Medulla oblongata (tissue), 1 donor: ENCODE results near the gene GPR15LG.

Experiments
- DNase-seq: peaks from one replicate; pipeline ENCODE4 v3.0.0-alpha.2; 2015; ENCODE audit errors: extremely low spot score

The GPR15LG gene

DNA sequence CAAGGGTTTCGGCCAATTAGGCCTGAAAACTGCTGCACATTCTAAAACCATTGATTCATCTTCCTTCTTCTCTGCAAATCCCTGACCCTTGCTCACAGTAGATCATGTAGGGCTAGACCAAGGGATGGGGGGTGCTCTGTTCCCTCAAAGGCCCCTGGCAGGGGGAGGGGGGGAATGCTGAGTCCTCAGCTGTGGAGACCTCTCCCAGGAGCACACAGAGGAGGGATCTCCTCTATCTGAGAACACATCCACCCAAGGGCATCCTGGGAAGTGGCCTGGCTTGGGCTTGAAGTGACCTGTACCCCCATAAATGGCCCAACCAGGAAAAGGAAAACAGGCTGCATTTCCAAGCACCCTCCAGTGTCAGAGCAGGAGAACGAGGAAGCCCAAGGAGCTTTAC is 19.7 kb downstream of the GPR15LG start:
- DNase-seq: no peak

DNA sequence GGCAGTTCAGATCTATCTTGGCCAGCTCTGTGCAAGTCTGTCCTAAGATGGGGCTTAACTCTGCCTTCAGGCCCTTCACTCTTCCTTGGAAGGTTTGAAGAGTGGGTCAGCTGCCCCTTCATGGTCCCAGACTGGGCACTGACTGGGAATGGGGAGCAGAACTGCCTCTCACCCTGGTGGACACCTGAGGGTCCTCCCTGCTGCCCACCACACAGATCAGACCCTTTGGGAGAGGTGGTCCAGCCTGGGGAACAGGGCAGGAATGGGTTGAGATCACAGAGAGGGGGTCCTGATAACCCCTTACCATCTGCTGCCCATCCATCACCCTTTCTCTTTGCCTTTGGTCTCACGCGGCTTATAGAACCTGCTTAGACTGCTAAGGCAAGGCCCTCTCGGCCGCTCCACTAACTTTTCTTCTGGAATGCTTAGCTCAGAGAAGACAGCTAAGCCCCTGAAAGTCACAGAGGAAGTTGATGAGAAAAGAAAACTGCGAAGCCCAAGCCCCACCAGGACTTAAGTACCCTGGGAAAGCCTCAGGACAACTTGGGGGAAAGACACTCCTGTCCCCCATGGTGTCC is 20.3 kb downstream of the GPR15LG start:
- DNase-seq: no peak

DNA sequence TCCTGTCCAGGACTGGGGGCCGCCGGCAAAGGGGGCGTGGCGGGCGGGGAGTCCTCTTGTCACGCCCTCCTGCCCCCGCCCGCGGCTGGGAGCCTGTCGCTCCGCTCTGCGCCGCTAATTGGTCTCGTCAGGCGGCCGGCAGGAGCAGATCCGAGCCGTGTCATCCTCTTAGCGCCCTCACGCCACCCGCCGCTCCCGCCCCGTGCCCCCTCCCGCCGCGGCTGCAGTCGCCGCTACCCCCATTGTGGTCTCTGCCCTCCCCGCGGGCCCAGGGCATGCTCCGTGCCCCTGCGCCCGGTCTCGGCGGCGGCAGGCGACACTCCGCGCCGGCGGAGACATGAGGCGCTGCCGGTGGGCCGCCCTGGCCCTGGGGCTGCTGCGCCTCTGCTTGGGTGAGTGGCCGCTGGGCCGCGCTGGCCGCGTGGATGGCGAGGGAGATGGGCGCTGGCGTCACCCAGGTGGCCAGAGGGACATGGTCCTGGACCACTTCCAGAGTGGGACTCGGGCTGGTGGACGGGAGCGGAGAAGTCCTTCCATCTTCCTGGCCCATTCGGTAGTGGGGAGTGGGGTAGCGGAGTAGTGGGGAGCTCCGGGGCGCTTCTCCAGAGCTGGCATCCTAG is 20.9 kb downstream of the GPR15LG start, which contains the start of gene CDHR1:
Gene CDHR1, plus strand, starts transcription at position 114 of the 620 bp plus-strand sequence. Its CDS starts 224 bp downstream, at position 338.
- peak; percentile 45 for DNase-seq

DNA sequence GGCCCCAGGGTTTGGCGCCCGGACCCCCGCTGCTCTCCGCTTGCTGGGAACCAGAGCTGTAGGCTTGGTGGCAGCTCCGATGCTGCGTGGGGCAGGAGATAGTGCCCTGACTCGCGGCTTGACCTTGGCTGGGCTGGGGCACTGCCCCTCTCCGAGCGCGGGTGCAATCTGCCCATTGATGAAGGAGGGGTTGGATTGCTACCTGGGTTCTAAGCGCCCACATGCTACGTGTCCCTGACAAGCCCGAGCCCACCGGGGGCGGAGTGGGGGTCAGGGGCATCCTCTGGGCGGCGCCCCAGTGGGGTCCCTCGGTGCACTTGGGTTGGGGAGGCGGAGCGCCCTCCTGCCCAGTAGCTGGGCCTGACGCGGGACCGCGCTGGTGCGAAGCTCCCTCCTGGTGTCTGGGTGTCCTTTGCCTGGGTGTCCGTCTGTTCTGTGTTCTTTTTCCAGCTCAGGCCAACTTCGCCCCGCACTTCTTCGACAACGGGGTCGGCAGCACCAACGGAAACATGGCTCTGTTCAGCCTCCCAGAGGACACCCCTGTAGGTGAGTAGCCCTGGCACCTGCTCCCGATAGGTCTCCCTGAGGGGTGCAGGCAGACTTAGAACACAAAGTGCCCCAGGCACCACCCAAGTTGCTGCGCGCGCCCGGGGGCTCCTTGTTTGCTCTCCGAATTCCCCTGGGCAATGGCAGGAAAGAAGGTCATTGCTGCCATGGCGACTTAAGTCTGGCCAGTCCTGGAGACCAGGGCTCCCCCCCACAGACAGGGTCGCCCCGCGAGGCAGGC is 21.6 kb downstream of the GPR15LG start:
- DNase-seq: no peak

DNA sequence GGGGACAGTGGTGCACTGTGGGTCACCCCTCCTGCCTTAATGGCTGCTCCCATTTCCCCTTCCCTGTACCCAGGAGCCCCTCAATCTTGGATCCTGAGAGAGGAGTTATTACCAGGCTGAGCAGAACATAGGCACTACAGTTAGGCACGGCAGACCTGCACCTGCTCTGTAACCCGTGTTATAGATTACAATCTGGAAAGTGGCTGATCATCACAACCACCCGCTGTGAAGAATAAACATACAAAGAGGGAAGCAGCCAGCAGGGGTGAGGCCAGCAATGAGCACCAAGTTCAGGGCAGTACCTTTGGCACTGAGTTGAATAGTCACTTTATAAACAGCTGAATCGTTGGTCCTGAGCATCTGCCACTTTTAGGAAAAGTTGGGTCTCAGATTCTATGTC is 22.5 kb downstream of the GPR15LG start:
- no peak for DNase-seq

DNA sequence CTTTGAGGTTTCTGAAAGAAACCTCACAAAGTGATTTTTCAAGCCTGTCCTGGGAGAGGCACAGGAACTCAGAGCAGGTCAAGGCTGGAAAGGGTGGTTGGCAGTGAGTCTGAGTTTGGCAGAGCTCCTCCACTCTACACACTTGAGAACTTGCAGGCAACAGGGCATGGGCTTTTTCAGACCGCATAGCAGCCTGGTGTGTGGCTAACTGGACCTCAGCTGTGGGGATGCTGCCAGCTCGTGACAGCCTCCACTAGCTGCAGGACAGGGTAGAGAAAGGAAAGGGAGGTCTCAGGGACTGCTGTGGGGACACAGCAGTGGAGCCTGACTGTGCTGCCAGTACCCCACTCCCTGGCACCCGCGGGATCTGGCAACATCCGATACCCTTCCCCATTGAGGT is 23.3 kb downstream of the GPR15LG start:
- peak; percentile 27 for DNase-seq

DNA sequence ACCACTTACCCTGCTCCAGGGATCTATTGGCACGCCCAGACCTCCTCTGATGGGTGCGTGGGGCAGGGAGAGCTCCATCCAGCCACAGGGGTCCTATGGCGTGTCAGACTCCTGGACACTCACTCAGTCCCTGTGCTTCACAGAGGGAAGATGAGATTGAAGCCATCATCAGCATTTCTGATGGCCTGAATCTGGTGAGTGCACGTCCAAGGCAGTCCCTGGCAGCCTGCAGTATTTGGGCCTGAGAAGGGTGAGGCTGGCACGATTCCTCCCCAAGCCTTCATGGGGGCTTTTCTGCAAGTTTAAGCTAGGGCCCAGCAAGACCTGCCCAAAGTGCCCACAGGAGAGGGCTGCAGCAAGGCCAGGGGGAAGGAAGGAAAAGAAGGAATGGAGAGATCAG is 24.0 kb downstream of the GPR15LG start:
- DNase-seq: no peak

DNA sequence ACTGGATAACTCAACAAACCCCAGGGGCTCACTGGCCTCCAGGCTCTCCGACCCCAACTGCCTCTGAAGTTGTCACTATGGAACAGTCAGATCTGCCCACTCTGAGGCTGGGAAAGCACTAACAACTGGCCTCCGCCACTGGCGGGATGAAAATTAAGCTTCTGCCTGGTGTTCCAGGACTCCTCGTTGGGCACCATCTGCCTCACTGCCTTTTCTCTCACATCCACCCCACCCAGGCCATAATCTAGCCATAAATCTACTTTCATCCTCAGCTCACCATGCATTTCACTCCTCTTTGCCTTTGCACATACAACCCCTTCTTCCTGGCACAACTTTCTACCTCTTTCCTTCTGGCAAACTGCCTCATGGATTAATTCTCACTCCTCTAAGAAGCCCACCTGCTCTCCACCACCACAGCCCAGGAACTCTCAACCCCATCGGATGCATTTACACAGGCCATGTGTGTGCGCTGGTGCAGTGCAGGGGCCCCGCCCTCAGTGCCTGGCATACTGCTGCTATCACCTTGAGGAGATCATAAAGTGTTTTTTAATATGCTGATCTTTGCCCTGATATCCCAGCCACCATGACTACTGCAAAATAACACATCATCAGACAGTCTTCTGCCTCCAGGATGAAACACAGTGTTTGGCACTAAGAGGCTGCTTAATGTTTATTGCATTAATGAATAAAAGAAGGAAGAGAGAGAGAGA is 24.8 kb downstream of the GPR15LG start:
- DNase-seq: no peak

DNA sequence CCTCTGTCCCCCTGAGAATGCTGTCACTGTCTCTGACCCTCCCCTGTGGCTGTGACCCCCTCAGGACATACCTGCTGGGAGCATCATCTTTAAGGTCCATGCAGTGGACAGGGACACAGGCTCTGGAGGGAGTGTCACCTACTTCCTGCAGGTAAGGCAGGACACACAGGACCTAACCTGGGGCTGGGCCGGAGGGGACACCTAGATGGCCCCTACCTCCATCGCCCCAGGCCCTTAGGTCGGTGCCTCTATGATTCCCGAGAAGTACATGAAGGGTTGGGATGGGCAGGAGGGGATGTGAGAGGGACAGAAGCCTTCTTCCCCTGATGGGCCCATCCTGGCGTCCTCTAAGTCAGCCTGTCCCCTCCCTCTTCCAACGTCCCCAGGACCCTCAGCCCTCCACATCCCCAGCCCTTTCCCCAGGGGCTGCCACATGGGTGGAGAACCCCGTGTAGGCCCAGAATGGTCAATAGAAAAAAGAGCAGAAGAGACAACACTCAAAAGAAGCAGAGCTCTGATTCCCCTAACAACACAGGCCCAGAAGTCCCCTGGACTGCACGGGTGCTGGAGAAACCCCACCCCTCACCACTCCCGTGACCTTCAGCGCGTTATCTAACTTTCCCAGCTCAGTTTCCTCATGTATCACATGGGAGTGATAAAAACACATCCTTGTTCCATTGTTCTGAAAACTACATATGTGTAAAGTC is 27.1 kb downstream of the GPR15LG start:
- DNase-seq: no peak

DNA sequence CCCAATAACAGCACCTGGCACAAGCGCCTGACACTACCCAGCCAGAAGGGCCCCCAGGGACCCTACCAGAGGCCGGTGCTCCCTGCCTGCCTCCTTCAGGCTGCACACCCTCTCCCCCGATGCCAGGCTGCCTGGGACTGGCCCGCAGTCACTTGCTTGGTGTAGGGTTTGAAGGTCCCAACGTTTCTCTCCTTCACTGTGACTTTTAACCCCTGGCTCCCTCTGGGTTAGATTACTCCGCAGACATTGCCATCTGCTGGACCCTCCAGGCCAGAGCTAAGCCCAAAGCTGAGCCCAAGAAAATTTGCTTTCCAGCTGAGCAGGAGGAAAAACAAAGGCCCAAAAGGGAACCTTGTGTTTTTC is 27.6 kb downstream of the GPR15LG start:
- DNase-seq: no peak

DNA sequence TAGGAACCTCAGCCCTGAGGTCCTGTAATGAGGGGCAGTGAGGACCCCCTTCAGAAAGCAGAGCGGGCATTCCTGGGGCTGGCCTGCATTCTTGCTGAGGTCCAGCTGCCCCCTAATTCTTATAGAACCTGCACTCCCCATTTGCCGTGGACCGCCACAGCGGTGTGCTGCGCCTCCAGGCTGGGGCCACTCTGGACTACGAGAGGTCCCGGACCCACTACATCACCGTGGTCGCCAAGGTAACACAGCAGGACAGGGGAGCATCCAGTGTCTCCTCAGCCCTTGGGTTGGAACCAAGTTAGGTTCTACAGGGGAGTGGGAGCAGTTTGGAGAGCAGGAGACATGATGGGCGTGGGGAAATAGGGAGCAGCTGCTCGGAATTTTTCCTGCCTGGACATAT is 28.1 kb downstream of the GPR15LG start:
- DNase-seq: no peak

DNA sequence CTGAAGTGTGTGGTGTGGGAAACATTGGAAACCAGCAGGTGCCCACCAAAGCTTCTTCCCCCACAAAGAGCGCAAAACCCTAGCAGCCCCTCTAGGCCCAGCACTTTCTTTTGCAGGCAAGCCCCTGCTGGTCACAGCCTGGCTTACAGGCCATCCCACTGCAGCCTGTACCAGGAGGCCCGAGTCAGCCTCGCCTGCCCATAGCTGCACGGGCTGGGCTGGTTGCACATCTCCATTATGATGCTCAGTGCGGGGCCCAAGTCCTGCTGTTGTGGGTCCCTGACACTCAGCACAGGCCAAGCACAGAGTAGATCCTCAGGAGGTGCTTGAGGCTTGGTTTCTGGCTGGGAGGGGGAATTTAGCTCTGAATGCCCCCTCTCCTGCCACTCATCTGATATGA is 28.7 kb downstream of the GPR15LG start:
- no peak for DNase-seq

DNA sequence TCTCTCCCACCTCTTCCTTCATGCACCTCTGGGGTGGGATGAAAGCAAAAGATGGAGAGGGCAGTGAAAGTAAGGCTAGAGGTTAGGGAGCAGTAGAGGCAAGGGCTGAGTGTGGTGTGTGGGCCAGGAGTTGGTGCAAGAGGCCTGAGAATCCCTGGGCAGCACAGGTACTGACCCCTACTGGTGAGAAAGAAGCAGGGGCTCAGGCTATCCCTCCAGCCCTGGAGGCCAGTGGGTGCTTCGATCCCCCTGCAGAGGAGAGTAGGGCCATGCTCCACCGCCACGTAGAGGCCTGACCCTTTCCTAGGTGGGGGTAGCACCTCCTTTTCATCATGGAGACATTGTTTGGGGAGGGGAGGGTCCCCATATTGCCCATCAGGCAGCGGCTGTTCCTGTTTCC is 30.5 kb downstream of the GPR15LG start:
- no peak for DNase-seq

DNA sequence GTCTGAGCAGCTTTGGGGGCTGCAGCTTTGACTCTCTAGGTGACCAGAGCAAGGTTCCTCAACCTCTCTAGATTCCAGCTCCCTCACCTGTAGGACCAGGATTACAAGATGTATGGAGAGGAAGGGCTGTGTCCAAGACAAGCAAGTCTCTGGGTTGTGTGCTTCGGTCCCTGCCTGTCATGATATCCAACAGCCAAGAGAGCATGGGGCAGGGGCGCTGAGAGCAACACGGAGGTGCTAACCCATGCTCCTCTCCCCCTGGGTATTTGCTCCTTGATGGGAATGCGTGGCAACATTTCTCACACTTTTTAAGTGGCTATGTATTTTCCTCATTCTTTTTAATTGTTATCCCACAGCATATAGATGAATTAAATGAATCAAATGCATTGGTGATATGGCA is 31.0 kb downstream of the GPR15LG start:
- DNase-seq: no peak

DNA sequence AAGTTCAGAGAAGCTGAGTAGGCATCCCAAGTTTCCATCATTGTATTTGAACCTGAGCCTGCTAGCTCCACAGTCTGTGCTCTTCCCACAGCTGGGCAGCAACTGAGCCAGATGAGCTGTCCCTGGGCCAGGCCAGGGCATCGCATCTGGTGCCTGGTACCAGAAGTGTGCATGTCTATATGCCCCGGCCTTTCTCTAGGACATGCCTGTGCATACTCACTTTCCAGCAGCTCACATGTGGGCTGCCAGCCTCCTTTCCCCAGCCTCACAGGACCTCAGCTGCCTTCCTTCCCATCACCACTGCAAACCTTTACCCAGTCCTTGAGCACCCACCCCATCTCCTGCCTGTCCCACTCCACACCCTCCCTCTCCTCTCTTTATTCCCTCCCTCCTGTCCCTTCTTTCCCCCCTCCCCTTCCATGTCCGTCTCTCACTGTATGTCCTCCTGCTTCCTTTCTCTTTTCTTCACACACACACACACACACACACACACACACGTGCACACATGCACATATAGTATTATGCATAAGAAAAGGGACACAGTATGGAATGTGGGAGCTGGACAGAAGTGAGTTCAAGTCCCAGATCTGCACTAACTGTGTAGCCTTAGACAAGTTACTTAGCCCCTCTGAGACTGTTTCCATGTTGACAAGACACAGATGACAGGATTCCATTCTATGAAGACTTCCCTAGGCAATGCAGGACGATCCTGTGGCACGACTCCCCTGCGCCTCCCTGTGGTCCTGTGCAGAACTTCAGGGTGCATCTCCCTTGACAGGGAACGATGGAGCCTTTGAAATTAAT is 31.6 kb downstream of the GPR15LG start:
- DNase-seq: peak; percentile 76

DNA sequence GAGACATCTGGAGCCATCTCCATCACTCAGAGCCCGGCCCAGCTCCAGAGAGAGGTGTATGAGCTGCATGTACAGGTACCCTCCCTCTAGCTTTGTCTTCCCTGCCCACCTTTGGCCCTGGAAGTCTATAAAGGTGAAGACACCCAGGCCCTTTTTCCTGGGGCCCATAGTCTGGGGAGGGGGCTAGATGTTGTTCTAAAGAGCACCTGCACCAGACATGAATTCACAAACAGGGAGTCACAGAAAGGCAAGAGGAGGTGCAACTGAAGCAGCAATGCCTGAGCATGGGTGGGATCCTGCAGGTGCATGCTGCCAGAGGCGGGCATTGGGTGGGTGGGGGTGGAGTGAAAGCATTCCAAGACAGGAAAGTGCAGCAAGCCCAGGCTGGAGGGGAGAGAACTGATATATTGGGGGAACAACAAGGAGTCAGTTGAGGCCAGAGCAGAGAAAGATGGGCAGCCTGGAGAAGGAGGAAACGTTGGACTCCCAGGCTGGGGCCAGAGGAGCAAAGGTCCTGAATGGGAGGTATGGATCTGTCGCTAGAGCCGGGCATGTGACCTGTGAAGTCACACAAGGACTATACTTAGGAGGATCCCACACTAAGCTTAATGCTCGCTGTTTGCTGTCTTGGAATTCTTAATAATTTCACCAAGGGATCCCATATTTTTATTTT is 32.4 kb downstream of the GPR15LG start:
- DNase-seq: no peak

DNA sequence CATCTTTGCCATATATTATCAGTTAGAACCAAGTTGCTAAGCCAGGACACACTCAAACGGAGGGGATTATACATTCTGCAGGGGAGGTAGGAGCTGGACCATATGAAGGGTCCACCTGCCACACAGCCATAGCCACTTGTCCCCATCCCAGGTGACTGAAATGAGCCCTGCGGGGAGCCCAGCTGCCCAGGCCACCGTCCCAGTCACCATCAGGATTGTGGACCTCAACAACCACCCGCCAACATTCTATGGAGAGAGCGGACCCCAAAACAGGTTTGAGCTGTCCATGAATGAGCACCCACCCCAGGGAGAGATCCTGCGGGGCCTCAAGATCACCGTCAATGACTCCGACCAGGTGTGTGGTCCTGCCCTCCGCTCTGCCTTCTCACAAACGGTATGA is 34.4 kb downstream of the GPR15LG start:
- DNase-seq: no peak

DNA sequence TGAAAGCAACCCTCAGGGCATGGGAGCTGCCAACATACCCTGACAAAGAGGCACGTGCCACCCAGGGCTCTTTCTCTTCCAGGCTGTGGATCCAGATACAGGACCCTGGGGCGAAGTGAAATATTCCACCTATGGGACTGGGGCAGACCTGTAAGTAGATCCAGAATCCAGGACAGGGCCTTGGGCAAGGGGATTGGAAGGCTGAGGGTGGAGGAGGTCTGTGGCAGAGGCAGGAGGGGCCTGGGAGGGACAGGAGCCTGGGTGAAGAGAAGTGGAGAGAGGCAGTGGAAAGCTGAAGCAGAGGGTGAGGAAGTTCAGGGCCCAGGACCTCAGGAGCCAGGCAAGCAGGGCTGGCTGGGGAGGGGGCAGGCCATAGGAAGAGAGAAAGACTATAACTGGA is 38.0 kb downstream of the GPR15LG start:
- no peak for DNase-seq

DNA sequence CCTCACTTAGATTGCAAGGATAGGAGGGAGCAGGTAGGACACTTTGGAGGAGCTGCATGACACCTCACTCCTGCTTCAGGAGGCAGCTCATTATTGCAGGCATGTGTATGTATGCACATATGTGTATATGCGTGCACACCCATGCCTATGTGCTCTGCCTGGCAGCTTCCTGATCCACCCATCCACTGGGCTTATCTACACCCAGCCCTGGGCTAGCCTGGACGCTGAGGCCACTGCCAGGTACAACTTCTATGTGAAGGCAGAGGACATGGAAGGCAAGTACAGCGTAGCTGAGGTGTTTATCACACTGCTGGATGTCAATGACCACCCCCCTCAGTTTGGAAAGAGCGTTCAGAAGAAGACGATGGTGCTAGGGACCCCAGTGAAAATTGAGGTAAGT is 38.4 kb downstream of the GPR15LG start:
- DNase-seq: no peak

DNA sequence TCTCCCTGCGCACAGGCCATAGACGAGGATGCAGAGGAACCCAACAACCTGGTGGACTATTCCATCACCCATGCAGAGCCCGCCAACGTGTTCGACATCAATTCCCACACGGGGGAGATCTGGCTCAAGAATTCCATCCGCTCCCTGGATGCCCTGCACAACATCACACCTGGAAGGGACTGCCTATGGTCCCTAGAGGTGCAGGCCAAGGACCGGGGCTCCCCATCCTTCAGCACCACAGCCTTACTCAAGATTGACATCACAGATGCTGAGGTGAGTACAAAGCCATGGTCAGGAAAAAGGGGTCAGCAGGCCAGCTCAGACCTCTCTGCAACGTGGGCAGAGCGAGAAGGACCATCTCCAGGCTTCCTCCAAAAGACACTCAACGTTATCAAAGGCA is 39.5 kb downstream of the GPR15LG start:
- DNase-seq: no peak
